GM12878 (cell line): ENCODE measurements around the gene UBE2O. TPM values are rescaled to one million over a fixed set of nuclear protein-coding genes. Genes with fewer than 3 reads are reported as not detected.

Experiments used
- ATAC-seq: fragments of 200-7000 bp; cut with Tn5 transposase; 3 replicates; pipeline ENCODE4 v1.9.1; 2020; ENCODE audit warnings: mild to moderate bottlenecking, moderate library complexity
- BruUV-seq: library from RNA; stranded (reverse); fragments of 400-500 nt; replicated peaks from 2 replicates; lab custom pipeline; 2021; lab: Mats Ljungman, UMichigan
- CTCF ChIA-PET: fragments of 300-600 bp; sonication (Branson Sonifier 250); formaldehyde crosslinking; extraction: SDS; loops from one replicate; lab custom pipeline; 2021; ENCODE audit warnings: inconsistent platforms; lab: Yijun Ruan, JAX
- POLR2A ChIA-PET: fragments of 350-600 bp; formaldehyde crosslinking; extraction: SDS; loops from one replicate; lab custom pipeline; 2021; ENCODE audit warnings: inconsistent platforms; lab: Charles Lee
- RAD21 ChIA-PET: fragments of 300-600 bp; sonication (Branson Sonifier 250); formaldehyde crosslinking; loops from one replicate; lab custom pipeline; 2023; ENCODE audit warnings: antibody characterized with exemption; ENCODE audit not compliant: unreplicated experiment; lab: Charles Lee
- SMC1A ChIA-PET: fragments of 300-600 bp; sonication (Branson Sonifier 250); formaldehyde crosslinking; loops from one replicate; lab custom pipeline; 2023; ENCODE audit not compliant: unreplicated experiment, uncharacterized antibody; lab: Charles Lee
- DNase-seq: peaks from one replicate; pipeline ENCODE4 v3.0.0-alpha.2; 2011; ENCODE audit warnings: low read depth, low spot score
- FAIRE-seq: peaks from 3 replicates; lab custom pipeline; 2011; peaks lifted over from hg19 to GRCh38; lab: Jason Lieb, UNC
- H2AFZ ChIP-seq: 2 replicates; pipeline ENCODE4 v1.6.0; 2011; ENCODE audit warnings: low read depth, low read length, control low read depth; ENCODE audit not compliant: control insufficient read depth
- H3K27ac ChIP-seq: 2 replicates; pipeline ENCODE4 v1.5.1; 2011; ENCODE audit warnings: control low read depth; ENCODE audit not compliant: control insufficient read depth, insufficient read depth
- H3K27me3 ChIP-seq, 2 experiments: replicated peaks in 1 of 2; 2 replicates each; pipeline versions ENCODE4 v1.6.0 to v1.6.1; 2011; ENCODE audit warnings: low read length in 1 of 2; ENCODE audit not compliant: control insufficient read depth in 2 of 2, insufficient read depth in 2 of 2
- H3K36me3 ChIP-seq, 2 experiments: 2 replicates each; pipeline ENCODE4 v1.5.1; 2011; ENCODE audit warnings: low read length in 1 of 2; ENCODE audit not compliant: control insufficient read depth in 2 of 2, insufficient read depth in 2 of 2
- H3K4me1 ChIP-seq: 2 replicates; pipeline ENCODE4 v1.6.1; 2011; ENCODE audit warnings: mild to moderate bottlenecking, low read length, moderate library complexity, mixed read lengths; ENCODE audit not compliant: control insufficient read depth, insufficient read depth
- H3K4me2 ChIP-seq: 2 replicates; pipeline ENCODE4 v1.6.0; 2011; ENCODE audit warnings: control low read depth; ENCODE audit not compliant: control insufficient read depth, insufficient read depth
- H3K4me3 ChIP-seq: fragments of 200-600 bp; sonication (generic); 2 replicates; pipeline ENCODE4 v1.5.1; 2016
- H3K79me2 ChIP-seq: 2 replicates; pipeline ENCODE4 v1.6.0; 2011; ENCODE audit warnings: low read length; ENCODE audit not compliant: control insufficient read depth, insufficient read depth
- H3K9ac ChIP-seq: 2 replicates; pipeline ENCODE4 v1.8.0; 2011; ENCODE audit warnings: low read length, control low read depth, mixed read lengths; ENCODE audit not compliant: control insufficient read depth, insufficient read depth
- H3K9me3 ChIP-seq: replicated peaks from 3 replicates; pipeline ENCODE4 v1.5.1; 2011; ENCODE audit warnings: mild to moderate bottlenecking, low read length; ENCODE audit not compliant: control insufficient read depth, insufficient read depth
- H4K20me1 ChIP-seq: 2 replicates; pipeline ENCODE4 v1.6.0; 2011; ENCODE audit not compliant: control insufficient read depth, insufficient read depth
- HDGF ChIP-seq: fragments of 450-650 bp; IDR thresholded peaks from 2 replicates; pipeline ENCODE4 v1.6.1; 2016; ENCODE audit warnings: antibody characterized with exemption
- IKZF2 ChIP-seq, 2 experiments: fragments of 450-650 bp; IDR thresholded peaks; 2 replicates each; pipeline ENCODE4 v1.6.1; 2017; ENCODE audit warnings: mild to moderate bottlenecking in 2 of 2, moderate library complexity in 2 of 2
- KDM1A ChIP-seq: fragments of 200-600 bp; sonication (generic); IDR thresholded peaks from 2 replicates; pipeline ENCODE4 v1.6.1; 2016; ENCODE audit warnings: borderline replicate concordance
- MEF2B ChIP-seq: fragments of 450-650 bp; IDR thresholded peaks from 2 replicates; pipeline ENCODE4 v1.6.1; 2018; ENCODE audit warnings: mild to moderate bottlenecking, moderate library complexity; ENCODE audit not compliant: partially characterized antibody, poor library complexity, severe bottlenecking
- NR2C2 ChIP-seq: IDR thresholded peaks from 2 replicates; pipeline ENCODE4 v1.6.1; 2011; ENCODE audit warnings: borderline replicate concordance, low read depth; ENCODE audit not compliant: control insufficient read depth, insufficient read length
- PAX5 ChIP-seq: IDR thresholded peaks from 2 replicates; pipeline ENCODE4 v1.6.1; 2011; ENCODE audit warnings: low read depth, low read length, borderline replicate concordance
- RUNX3 ChIP-seq: IDR thresholded peaks from 2 replicates; pipeline ENCODE4 v1.6.1; 2012; ENCODE audit warnings: low read length, inconsistent platforms
- ZNF24 ChIP-seq: fragments of 450-650 bp; IDR thresholded peaks from 2 replicates; pipeline ENCODE4 v1.6.1; 2017; ENCODE audit warnings: antibody characterized with exemption, mild to moderate bottlenecking
- ZNF384 ChIP-seq: IDR thresholded peaks from 2 replicates; pipeline ENCODE4 v1.6.1; 2012; ENCODE audit warnings: low read depth, mild to moderate bottlenecking, low read length, improper control_type of control experiment, borderline replicate concordance
- WGBS: methylation state at CpG from one replicate; pipeline ENCODE4 v1.1.6; 2016; ENCODE audit warnings: low lambda C conversion rate; ENCODE audit not compliant: insufficient replicate concordance, insufficient coverage; ENCODE audit errors: missing lambda C conversion rate; 5-methylcytosine and 5-hydroxymethylcytosine counted together
- in situ Hi-C: fragments of 300-500 bp; cut with MboI; formaldehyde crosslinking; loops from 9 replicates; pipeline ENCODE4 v1.14.3; 2018; ENCODE audit warnings: mixed read lengths
- intact Hi-C: fragments of 100-400 bp; cut with micrococcal nuclease; formaldehyde crosslinking; loops from one replicate; pipeline ENCODE4 v1.14.2; 2022; ENCODE audit not compliant: unreplicated experiment
- polyA plus RNA-seq, 11 experiments: library from polyadenylated mRNA; depleted of rRNA in 4 of 11; unstranded in 6 of 11; stranded (reverse) in 5 of 11; fragments of >200 nt; fragmentation: Nextera tagmentation in 4 of 11; fragmentation: Illumina TruSeq in 1 of 11; extraction: Ambion mirVana in 4 of 11; extraction: Trizol in 1 of 11; gene quantifications; 1 replicate in 1 of 11; 2 replicates in 10 of 11; pipeline versions ENCODE4 v1.2.1 to v1.2.3, GENCODE V29; 2011 to 2016; ENCODE audit warnings: inconsistent platforms in 2 of 11, missing spikeins in 2 of 11, low read depth in 1 of 11
- total RNA-seq, 4 experiments: library from RNA; depleted of rRNA in 3 of 4; stranded (reverse); fragments of >200 nt in 3 of 4; fragmentation: Illumina TruSeq in 1 of 4; extraction: Trizol in 1 of 4; gene quantifications; 2 replicates each; pipeline versions ENCODE4 v1.2.1 to v1.2.3, GENCODE V29; 2013 to 2021
- TF ChIP-seq, protein P1 (sequence below): fragments of 450-650 bp; IDR thresholded peaks from 2 replicates; pipeline ENCODE4 v1.6.1; 2017; ENCODE audit warnings: mild to moderate bottlenecking, moderate library complexity
- TF ChIP-seq, protein P2 (sequence below): IDR thresholded peaks from 2 replicates; pipeline ENCODE4 v1.6.1; 2011; ENCODE audit warnings: low read depth, low read length, improper control_type of control experiment, borderline replicate concordance

Gene UBE2O
- total and polyA plus RNA-seq, 10 of the 15 experiments (the other 5 are each of a cell fraction or from before 2014, with no cell fraction given) = 2.1 to 39.0 (median 14.1) TPM

DNA sequence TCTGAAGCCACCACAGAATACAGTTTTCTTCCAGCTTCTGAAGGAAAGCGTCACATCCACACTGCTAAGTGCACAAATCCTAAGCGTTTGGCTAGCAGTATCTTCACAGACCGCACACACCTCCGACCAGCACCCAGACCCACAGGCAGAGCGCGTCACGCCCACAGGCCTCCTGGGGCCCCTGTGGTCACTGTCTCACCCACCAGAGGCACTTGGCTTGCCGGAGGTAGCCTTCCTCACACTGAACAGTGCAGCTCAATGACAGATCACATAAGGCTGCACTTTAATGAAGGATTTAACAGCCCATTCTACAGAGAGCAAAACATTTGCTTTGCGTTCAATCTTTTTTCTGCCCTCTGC is 47.4 kb downstream of the UBE2O start:
- Histone ChIP-seq H3K79me2 (peaks cover 6% of the 10 kb centered on the region), H3K4me3 (no peak overlapping the region), H3K4me1 (peaks cover 20% of the 10 kb centered on the region), H2AFZ (no peak overlapping the region), H3K36me3 (peaks cover 13 to 19% of the 10 kb centered on the region in 2 experiments), H3K9ac (no peak overlapping the region), H3K27ac (no peak overlapping the region), H4K20me1 (peaks cover 2% of the 10 kb centered on the region), H3K4me2 (peak overlapping the region; percentile 38; the same call in 1 of the 2 replicates), H3K9me3 (no peaks in the 10 kb centered on the region), H3K27me3 (no peaks in the 10 kb centered on the region)
- intact Hi-C loops (no loop called here), in situ Hi-C loops (loop anchor here (5.0 kb wide), 1 partner anchor 102 kb away; no protein-coding TSS in a partner anchor)
- 42% methylated on average over 9 of the region's 9 CpGs for WGBS
- TF ChIP-seq KDM1A = no peak
- TF ChIP-seq PAX5 = peak; percentile 43; the same call in 1 of the 2 replicates
- peak; percentile 61 for TF ChIP-seq RUNX3
- no peak for TF ChIP-seq ZNF24
- TF ChIP-seq MEF2B = peak; percentile 81
- DNase-seq (no peak), ATAC-seq (peak; percentile 78), FAIRE-seq (no peak)
- SMC1A ChIA-PET = interaction anchor here (0.8 to 1.8 kb wide), 4 partner anchors 36 to 100 kb away, joined by 3 to 6 read pairs (median 4); no protein-coding TSS in a partner anchor
- POLR2A ChIA-PET = no interaction called here
- CTCF ChIA-PET = interaction anchor here (0.6 to 9.8 kb wide), 8 partner anchors 8 to 102 kb away, joined by 3 to 142 read pairs (median 3); partner anchors contain the start of gene SPHK1
- RAD21 ChIA-PET = interaction anchor here (3.1 kb wide), 1 partner anchor 53 kb away, joined by 12 read pairs; no protein-coding TSS in a partner anchor
- BruUV-seq = no TSS peak

DNA sequence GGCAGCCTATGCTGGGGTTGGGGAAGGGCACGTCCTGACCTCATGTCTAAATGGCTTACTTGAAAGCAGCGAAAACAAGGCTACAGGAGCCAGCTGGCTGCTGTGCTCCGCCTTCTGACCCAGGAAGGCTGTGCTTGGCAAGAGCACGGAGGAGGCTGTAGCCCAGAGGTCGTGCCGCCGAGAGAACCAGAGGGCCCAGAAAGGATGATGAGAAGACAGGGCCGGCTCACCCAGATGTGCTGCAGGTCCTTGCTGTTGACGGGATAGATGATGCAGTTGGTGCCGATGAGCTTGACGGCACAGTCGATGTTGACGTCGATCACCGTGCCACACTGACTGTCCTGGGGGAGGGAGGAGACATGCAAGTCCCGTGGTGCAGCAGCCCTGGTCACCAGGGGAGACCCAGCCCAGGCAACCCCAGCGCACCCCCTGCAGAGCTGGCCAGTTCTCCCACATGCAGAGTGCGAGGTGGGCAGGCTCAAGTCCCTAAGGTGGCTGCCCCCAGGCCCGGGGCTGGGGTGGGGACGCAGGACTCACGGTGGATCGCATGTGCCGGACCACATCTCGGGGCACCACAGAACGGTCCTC is 47.9 kb downstream of the UBE2O start:
- no peak overlapping the region for H3K4me3 ChIP-seq
- ChIA-PET SMC1A (interaction anchor here (0.8 to 1.8 kb wide), 4 partner anchors 35 to 101 kb away, joined by 3 to 6 read pairs (median 4); no protein-coding TSS in a partner anchor), RAD21 (interaction anchor here (3.1 kb wide), 1 partner anchor 54 kb away, joined by 12 read pairs; no protein-coding TSS in a partner anchor), CTCF (interaction anchor here (0.6 to 9.8 kb wide), 7 partner anchors 8 to 102 kb away, joined by 3 to 142 read pairs (median 3); partner anchors contain the start of gene SPHK1), POLR2A (no interaction called here)
- H3K4me2 ChIP-seq = no peak overlapping the region
- intact Hi-C loops = no loop called here
- in situ Hi-C loops = loop anchor here (5.0 kb wide), 1 partner anchor 102 kb away; no protein-coding TSS in a partner anchor
- H3K9ac ChIP-seq = no peak overlapping the region
- 94% methylated on average over 25 of the region's 25 CpGs for WGBS
- H3K27me3 ChIP-seq = no peaks in the 10 kb centered on the region
- peaks cover 20% of the 10 kb centered on the region for H3K4me1 ChIP-seq
- H3K79me2 ChIP-seq = peaks cover 6% of the 10 kb centered on the region
- BruUV-seq = no TSS peak
- no peaks in the 10 kb centered on the region for H3K9me3 ChIP-seq
- H4K20me1 ChIP-seq = peaks cover 2% of the 10 kb centered on the region; the same call in 1 of the 2 replicates
- H3K27ac ChIP-seq = no peak overlapping the region
- no peak for DNase-seq
- ATAC-seq = no peak
- no peak overlapping the region for H2AFZ ChIP-seq
- peaks cover 13 to 24% of the 10 kb centered on the region in 2 experiments for H3K36me3 ChIP-seq
- no peak for FAIRE-seq
- no peak for TF ChIP-seq NR2C2
- no peak for TF ChIP-seq IKZF2 (IDR thresholded peaks at IDR 0.05)
- TF ChIP-seq, protein P1, sequence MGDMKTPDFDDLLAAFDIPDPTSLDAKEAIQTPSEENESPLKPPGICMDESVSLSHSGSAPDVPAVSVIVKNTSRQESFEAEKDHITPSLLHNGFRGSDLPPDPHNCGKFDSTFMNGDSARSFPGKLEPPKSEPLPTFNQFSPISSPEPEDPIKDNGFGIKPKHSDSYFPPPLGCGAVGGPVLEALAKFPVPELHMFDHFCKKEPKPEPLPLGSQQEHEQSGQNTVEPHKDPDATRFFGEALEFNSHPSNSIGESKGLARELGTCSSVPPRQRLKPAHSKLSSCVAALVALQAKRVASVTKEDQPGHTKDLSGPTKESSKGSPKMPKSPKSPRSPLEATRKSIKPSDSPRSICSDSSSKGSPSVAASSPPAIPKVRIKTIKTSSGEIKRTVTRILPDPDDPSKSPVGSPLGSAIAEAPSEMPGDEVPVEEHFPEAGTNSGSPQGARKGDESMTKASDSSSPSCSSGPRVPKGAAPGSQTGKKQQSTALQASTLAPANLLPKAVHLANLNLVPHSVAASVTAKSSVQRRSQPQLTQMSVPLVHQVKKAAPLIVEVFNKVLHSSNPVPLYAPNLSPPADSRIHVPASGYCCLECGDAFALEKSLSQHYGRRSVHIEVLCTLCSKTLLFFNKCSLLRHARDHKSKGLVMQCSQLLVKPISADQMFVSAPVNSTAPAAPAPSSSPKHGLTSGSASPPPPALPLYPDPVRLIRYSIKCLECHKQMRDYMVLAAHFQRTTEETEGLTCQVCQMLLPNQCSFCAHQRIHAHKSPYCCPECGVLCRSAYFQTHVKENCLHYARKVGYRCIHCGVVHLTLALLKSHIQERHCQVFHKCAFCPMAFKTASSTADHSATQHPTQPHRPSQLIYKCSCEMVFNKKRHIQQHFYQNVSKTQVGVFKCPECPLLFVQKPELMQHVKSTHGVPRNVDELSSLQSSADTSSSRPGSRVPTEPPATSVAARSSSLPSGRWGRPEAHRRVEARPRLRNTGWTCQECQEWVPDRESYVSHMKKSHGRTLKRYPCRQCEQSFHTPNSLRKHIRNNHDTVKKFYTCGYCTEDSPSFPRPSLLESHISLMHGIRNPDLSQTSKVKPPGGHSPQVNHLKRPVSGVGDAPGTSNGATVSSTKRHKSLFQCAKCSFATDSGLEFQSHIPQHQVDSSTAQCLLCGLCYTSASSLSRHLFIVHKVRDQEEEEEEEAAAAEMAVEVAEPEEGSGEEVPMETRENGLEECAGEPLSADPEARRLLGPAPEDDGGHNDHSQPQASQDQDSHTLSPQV = no peak
- TF ChIP-seq, protein P2, sequence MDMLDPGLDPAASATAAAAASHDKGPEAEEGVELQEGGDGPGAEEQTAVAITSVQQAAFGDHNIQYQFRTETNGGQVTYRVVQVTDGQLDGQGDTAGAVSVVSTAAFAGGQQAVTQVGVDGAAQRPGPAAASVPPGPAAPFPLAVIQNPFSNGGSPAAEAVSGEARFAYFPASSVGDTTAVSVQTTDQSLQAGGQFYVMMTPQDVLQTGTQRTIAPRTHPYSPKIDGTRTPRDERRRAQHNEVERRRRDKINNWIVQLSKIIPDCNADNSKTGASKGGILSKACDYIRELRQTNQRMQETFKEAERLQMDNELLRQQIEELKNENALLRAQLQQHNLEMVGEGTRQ = no peak
- no peak for TF ChIP-seq HDGF
- TF ChIP-seq ZNF384 = no peak
